NCI-H2196 treated with DMSO at 0.1 percent for 48 hours (cell line): ENCODE results near the gene PCSK2.

Source experiments
- DNase-seq: peaks from one replicate; lab custom pipeline; 2025; ENCODE audit not compliant: unreplicated experiment; lab: John Stamatoyannopoulos, UW

The PCSK2 gene

DNA sequence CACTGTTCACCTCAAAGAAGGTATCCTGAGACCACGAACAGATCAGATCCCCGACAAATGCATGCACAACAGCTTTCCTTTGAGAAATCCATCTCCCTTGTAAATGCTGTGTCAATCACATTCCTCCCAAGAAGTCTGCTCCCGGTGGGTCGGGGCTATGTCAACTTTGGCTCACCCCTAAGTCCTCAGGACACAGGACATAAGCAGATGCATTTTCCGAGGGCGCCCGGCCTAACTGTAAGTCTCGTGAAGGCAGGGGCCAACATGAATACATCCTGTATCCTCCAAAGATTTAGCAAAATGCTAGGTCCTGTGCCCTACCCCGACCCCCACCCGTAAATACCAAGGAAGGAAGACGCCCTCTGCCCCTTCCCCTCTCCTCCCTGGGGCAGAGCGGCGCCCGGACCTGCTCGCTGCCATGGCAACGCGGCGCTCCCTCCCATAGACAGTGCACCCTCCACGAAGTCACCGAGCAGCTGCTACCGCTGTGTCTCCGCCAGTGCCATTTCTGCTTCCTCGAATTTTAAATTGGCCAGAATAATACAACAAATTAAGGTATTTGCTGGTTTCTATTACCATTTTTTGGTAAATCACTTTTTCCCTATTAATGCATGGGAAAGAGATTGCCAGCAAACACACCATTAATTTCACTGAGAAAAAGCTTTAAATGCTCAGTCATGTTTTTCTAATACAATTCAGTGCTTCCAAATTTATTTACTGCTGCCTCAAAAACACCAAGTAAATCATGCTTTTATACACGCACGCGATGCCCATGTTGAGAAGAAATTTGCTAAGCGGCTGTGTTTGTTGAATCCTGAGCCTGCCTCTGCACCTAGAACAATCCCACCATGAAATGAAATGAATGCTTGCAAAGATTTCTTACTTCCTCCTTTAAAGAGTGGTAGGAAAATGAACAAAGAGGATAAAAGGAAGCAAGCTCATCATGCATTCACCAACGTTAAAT, 100.6 kb downstream of the PCSK2 start:
- DNase-seq, result no peak

- no peak for DNase-seq
These were observed 108.1 kb downstream of the PCSK2 start for GRCh38 chr20:17334932-17335331.

DNA sequence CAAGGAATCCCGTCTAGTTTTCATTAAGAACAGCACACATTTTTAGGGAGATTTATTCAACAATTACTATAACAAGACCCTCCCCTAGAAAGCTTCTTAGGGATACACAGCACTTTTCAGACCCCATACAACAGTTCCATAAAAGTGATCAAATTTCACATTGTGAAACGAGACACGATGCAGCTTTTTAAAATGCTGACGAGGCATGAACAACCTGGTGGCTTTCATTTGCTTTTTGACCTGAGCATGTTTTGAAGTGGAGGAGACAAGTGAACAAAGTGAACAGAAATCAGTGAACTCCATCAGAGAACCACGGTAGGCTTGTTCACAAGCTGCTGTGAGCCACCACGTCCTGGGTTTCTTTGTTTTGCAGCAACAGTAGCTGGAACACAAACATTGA, 112.2 kb downstream of the PCSK2 start:
- no peak for DNase-seq

DNA sequence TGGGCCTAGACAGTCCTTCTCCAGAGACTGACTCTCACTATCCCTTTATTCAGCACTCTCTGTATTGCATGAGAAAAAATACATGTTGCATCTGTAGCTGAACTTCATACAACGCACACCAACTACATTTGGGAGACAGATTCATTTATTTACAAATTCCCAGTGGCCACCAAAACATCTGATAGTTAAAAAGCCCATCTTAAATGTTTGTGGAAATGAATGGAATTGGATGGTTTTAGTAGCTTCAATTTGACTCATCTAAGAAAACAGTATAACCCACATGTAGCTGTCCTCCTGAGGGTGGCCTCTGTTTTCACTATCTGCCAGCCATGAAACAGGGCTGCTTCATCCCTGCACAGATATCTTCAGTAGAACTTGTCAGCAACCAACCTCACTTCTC, 116.3 kb downstream of the PCSK2 start:
- DNase-seq, result no peak

GRCh38 chr20:17343656-17344452, 117.0 kb downstream of the PCSK2 start:
- no peak for DNase-seq

- no peak for DNase-seq
These were observed 118.0 kb downstream of the PCSK2 start for GRCh38 chr20:17344790-17345189.

DNA sequence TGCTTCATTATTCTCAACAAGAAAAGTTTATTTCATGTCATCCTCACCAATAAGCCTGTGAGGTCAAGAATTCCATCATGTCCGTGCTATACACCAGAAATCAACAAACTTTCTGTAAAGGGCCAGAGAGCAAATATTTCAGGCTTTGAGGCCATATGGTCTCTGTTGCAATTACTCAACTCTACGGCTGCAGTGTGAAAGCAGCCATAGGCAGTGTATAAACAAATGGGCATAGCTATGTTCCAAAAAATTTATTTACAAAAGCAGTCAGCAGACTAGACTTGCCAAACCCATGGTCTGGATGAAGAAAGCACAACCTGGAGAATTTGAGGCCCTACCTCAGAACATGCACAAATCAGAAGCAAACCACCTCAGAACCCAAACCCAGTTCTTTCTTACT, 118.5 kb downstream of the PCSK2 start:
- no peak for DNase-seq

GRCh38 chr20:17350321-17350720, 123.5 kb downstream of the PCSK2 start:
- DNase-seq, result no peak

GRCh38 chr20:17357238-17357637, 130.4 kb downstream of the PCSK2 start:
- DNase-seq, result peak; percentile 58

- no peak for DNase-seq
These were observed 132.0 kb downstream of the PCSK2 start for GRCh38 chr20:17358854-17359253.

GRCh38 chr20:17364681-17365080, 137.8 kb downstream of the PCSK2 start:
- no peak for DNase-seq

- no peak for DNase-seq
These were observed 139.0 kb downstream of the PCSK2 start for GRCh38 chr20:17365831-17366230.

DNA sequence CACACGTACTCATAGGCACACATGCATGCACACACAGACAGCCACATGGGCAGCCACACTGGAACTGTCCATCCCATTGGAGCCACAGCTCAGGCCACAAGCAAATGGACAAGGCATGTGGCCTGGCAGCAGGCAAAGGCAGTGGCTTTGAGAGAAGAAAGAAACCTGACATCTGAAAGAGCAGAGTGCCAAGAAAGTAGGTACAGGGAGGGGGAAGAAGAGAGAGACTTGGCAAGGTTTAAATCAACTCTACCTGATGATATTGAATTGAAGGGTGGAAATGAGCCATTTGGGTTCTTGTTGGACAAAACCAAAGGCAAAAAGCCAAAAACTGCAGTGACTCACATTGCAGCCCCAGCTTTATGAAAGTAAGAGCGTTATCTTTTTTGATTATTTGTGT, 142.7 kb downstream of the PCSK2 start:
- peak; percentile 54 for DNase-seq

- DNase-seq, result no peak
These were observed 146.1 kb downstream of the PCSK2 start for GRCh38 chr20:17372806-17373440.

- DNase-seq, result no peak
These were observed 147.2 kb downstream of the PCSK2 start for GRCh38 chr20:17374086-17374485.

GRCh38 chr20:17376031-17376430, 149.2 kb downstream of the PCSK2 start:
- DNase-seq, result no peak

GRCh38 chr20:17377231-17377630, 150.4 kb downstream of the PCSK2 start:
- DNase-seq, result no peak

DNA sequence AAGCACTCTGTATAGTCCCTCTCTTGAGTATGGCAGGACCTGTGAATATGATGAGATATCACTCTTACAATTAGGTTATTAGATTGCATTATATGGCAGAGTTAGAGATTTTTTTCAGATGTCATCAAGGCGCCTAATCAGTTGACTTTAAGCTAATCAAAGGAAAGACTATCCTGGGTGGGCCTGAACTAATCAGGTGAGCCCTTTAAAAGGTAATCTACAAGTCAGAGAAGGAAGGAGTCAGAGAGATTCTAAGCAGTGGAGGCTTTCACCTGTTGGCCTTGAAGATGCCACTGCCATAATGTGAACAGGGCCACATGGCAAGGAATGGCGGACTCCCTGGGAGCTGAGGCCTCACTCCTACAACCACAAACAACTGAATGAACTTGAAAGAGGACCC, 152.8 kb downstream of the PCSK2 start:
- no peak for DNase-seq

DNA sequence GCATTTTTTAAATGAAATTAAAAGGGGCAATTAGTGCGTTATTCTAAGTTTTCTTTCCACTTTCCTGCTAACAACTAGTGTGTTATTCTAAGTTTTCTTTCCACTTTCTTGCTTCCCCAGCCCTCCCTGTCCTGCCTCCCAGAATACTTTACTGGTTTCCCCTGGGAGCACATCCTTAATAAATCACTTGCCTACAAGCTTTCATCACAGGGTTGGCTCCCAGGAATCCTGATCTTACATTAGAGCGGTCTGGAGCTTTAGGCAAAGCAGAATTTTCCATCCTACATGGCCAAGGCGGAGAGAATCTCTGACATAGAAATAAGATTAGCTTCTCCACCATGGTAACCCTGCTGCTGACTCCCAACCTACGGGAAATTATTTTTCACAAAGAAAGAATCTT, 154.0 kb downstream of the PCSK2 start:
- DNase-seq, result no peak

GRCh38 chr20:17381724-17382123, 154.9 kb downstream of the PCSK2 start:
- DNase-seq, result no peak

- no peak for DNase-seq
These were observed 159.0 kb downstream of the PCSK2 start for GRCh38 chr20:17385798-17386197.

- no peak for DNase-seq
These were observed 163.8 kb downstream of the PCSK2 start for GRCh38 chr20:17390655-17391054.
